Esophagus (tissue), 2 donors: Measurements from ENCODE around the gene POTEF. TPM values are rescaled to one million over a fixed set of nuclear protein-coding genes. Genes with fewer than 3 reads are reported as not detected.
"Not testable (repeated sequence)": the region's sequence is repeated elsewhere in the genome, so short reads cannot be mapped to it uniquely, and the experiment has no call there.

Source experiments
- H3K27ac ChIP-seq, 2 donors: one replicate each; pipeline ENCODE4 v1.5.1; 2013; ENCODE audit warnings: low read depth in 2 of 2, mild to moderate bottlenecking in 2 of 2, inconsistent platforms in 1 of 2, low read length in 1 of 2, moderate library complexity in 1 of 2
- H3K27me3 ChIP-seq, 2 donors: one replicate each; pipeline ENCODE4 v1.6.1; 2013; ENCODE audit warnings: low read length in 2 of 2, control low read depth in 1 of 2, mild to moderate bottlenecking in 1 of 2; ENCODE audit not compliant: insufficient read depth in 2 of 2, control insufficient read depth in 1 of 2
- H3K36me3 ChIP-seq, 2 donors: one replicate each; pipeline ENCODE4 v1.6.1; 2013; ENCODE audit warnings: low read length in 1 of 2; ENCODE audit not compliant: control insufficient read depth in 2 of 2, insufficient read depth in 2 of 2
- H3K4me1 ChIP-seq, 2 donors: one replicate each; pipeline ENCODE4 v1.6.1; 2013; ENCODE audit warnings: low read length in 1 of 2; ENCODE audit not compliant: control insufficient read depth in 2 of 2, insufficient read depth in 2 of 2
- H3K4me3 ChIP-seq, 2 donors: one replicate each; pipeline ENCODE4 v1.5.1; 2013; ENCODE audit warnings: low read length in 2 of 2, mild to moderate bottlenecking in 2 of 2, low read depth in 1 of 2, moderate library complexity in 1 of 2
- H3K9me3 ChIP-seq, 2 donors: one replicate each; pipeline ENCODE4 v1.6.1; 2013; ENCODE audit warnings: mild to moderate bottlenecking in 2 of 2, low read depth in 1 of 2, low read length in 1 of 2, moderate library complexity in 1 of 2; ENCODE audit not compliant: control insufficient read depth in 2 of 2, insufficient read depth in 1 of 2
- WGBS, 2 donors: extraction: QIAGEN DNeasy Blood & Tissue Kit; methylation state at CpG; one replicate each; pipeline ENCODE4 v1.1.7; 2013; 5-methylcytosine and 5-hydroxymethylcytosine counted together
- polyA plus RNA-seq, 2 donors: library from polyadenylated mRNA; stranded (reverse); fragments of 200-250 nt; gene quantifications; one replicate each; pipeline ENCODE4 v1.2.3, GENCODE V29; 2013
- donor health status: healthy with polysubstance abuse.
- donor health status: Bipolar disorder and iron deficiency.

The POTEF gene
- polyA plus RNA-seq, 2 donors: not detected

DNA sequence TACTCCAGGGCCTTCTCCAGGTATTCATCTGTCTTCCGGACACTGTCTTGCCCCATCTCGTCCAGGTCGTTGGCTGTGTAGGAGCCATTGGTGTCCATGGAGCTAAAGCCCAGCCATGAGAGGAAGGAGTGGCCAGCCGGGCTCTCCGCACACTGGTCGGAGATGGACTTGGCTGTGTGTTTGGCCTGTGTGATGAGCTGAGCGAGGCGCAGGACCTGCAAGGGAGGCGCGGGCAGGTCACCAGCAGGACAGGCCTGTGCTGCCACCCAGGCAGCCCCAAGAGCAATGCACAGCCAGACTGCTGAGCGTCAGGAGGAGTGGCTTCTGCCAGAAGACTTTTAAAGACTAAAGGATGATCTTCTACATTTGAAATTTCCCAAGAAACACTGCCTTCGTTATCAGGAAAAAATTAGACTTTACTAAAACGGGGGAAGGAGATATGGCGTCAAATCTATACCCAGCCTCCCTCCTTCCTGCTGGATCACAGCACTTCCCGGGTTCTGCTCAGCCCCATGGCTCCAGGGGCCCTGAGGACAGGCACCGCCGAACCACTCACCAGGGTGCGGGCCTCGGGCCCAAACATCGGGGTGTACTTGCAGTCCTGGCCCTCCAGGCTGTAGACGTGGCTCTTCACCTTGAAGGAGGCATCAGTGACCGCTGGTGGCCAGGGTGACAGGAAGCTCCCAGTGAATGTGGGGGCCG lies 24.9 kb upstream of the POTEF start:
- peaks cover 10 to 33% of the 10 kb centered on the region in 2 donors for H3K36me3 ChIP-seq
- H3K27ac ChIP-seq, H3K9me3 ChIP-seq, H3K4me3 ChIP-seq, H3K4me1 ChIP-seq, H3K27me3 ChIP-seq: not testable (repeated sequence)
- WGBS, 2 donors: 90 to 94% methylated on average over 21 to 23 of the region's 23 CpGs

DNA sequence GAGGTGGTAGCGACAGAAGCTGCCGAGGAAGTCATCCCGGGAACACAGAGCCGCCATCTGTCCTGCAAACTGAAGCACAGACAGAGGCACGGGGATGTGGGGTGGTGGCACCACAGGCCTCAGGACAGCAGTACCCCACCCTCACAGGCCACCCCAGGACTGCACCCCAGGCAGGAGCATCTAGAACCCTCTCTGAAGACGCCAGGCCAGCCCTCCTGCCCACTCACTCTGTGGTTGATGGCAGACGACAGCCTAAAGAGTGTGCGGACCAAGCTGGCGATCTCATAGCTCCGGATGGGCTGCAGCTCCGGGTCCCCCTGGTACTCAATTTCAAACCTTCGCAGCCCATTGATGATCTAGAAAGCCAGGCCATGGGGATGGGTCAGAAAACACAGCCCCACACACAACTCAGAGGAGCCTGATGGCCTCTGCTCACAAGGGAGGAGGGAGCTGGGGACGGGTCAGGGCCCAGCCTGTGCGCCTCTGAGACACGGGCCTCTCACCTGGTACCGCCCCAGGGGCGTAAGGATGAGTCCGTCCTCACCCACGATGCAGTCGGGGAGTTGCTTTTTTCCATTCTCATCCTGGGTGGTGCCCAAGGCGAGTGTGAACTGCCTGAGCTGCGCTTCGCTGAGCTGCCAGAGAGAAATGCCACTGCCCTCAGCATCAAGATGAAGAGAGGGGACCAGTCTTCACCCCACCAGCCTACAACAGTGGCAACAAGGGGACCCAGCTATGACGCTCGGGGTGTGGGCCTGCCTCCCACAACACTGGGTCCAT lies 24.0 kb upstream of the POTEF start:
- 87 to 92% methylated on average over 21 to 25 of the region's 25 CpGs for WGBS, 2 donors
- Histone ChIP-seq H3K27me3 (no peaks in the 10 kb centered on the region), H3K4me3 (no peak overlapping the region)

DNA sequence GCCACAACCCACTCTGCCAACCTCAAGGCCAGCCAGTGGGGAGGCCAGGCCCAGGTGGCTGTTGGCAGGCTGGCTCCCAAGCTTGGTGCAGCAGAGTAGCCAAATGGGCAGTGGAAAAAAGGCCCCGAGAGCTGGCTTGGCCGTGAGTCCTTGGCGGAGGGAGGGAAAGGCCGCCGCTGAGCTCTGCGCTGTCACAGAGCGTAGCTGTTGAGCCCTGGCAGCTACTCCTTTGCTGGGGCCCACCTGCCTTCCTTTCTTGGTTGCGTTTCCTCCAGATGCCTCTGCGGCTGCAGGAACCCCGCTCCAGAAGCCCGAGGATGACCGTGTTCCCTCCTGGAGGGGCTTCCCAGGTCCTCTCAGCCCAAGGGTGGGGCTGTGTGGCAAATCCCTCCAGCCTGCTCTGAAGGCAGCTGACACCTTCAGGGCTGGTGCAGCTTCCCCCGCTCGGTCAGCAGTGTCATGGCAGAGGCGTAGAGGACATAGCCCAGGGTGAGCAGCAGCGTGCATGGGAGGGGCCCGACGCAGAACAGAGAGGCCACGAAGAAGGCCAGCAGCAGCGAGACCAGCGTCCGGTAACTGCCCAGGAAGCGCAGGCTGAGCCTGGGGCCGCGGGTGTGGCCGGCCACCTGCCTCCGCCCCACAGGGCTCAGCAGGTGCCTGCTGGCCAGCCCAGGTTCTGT lies 23.3 kb upstream of the POTEF start:
- peaks cover 10 to 31% of the 10 kb centered on the region in 2 donors for H3K36me3 ChIP-seq
- WGBS, 2 donors: 90 to 91% methylated on average over 16 to 27 of the region's 27 CpGs
- H3K4me1 ChIP-seq, H3K4me3 ChIP-seq, H3K9me3 ChIP-seq, H3K27ac ChIP-seq, H3K27me3 ChIP-seq: not testable (repeated sequence)

More for the DNA sequence above, 24.0 kb upstream of the POTEF start:
- Histone ChIP-seq H3K36me3 (peaks cover 10 to 31% of the 10 kb centered on the region in 2 donors), H3K27ac (no peak overlapping the region), H3K4me1 (no peaks in the 10 kb centered on the region), H3K9me3 (no peaks in the 10 kb centered on the region)

DNA sequence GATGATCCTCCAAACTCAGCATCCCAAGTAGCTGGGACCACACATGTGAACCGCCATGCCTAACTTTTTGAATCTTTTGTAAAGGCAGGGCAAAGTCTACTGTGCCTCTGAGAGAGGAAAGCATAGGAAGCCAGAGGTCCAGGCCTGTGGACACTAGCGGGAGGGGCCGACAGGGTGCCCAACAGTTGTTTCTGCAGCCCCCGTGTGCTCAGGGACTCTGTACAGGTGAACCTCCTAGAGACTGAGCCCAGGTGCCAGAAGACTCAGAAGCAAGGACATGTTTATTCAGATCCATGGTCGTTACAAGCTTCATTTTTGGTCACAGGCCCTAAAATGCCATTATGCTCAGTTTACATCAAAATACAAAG lies 22.1 kb upstream of the POTEF start:
- not testable (repeated sequence) for H3K27me3 ChIP-seq

DNA sequence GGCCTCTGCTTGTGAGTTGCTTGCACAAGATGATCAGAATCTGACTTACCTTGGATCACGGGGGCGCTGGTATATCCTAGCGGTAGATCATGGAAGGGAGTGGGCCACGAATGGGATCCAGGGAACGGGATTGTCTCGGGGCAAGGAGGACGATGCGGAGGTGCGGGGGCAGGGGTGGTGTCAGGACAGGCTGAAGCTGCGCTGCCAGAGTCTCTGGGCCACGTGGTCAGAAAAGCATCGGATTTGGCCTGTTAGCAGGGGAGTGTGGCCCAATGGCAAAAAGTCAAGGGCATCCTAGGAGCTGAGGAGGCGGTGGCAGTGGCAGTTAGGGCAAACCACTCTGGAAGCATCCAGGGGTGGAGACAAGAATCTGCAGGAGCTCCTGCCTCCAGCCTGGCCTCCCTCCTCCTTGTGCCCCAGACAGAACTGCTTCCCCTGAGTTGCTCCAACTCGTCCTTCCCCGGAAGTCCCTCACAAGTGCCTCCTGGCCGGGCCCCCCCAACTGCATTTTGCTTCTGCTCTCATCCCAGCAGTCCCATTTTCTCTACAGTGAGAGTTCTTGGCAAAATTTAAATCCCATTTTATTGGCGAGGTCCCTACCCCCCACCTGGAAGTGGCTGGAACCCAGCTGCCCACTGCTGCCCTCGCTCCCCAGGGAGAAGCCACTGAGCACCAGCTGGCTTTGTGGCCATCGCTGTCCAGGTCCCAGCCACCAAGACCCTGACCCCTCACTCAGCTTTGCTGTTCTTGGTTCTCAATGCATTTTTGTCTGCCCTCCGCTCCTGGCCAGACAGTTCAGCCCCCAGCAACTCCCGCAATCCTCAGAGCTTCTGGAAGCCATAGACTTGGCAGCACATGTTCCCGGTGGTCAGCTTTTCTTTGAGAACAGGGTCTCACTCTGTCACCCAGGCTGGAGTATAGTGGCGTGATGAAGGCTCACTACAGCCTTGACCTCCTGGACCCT lies 21.4 kb upstream of the POTEF start:
- Histone ChIP-seq H3K27ac (no peak overlapping the region), H3K36me3 (peaks cover 10 to 30% of the 10 kb centered on the region in 2 donors), H3K4me3 (no peak overlapping the region), H3K27me3 (no peaks in the 10 kb centered on the region), H3K4me1 (no peaks in the 10 kb centered on the region), H3K9me3 (no peaks in the 10 kb centered on the region)
- 88% methylated on average over 23 of the region's 23 CpGs for whole genome bisulfite sequencing, 2 donors

More for the DNA sequence above, 22.1 kb upstream of the POTEF start:
- not testable (repeated sequence) for H3K4me1 ChIP-seq, H3K27ac ChIP-seq, H3K9me3 ChIP-seq, H3K4me3 ChIP-seq
- peaks cover 10 to 31% of the 10 kb centered on the region in 2 donors for H3K36me3 ChIP-seq
- 58 to 62% methylated on average over 5 of the region's 5 CpGs for WGBS, 2 donors

- H3K4me1 ChIP-seq, H3K27ac ChIP-seq, H3K27me3 ChIP-seq, H3K4me3 ChIP-seq, H3K9me3 ChIP-seq: not testable (repeated sequence)
- 51 to 53% methylated on average over 6 of the region's 6 CpGs for WGBS, 2 donors
- peaks cover 10 to 14% of the 10 kb centered on the region in 2 donors for H3K36me3 ChIP-seq
These were observed 19.5 kb upstream of the POTEF start for GRCh38 chr2:130148515-130148914.

DNA sequence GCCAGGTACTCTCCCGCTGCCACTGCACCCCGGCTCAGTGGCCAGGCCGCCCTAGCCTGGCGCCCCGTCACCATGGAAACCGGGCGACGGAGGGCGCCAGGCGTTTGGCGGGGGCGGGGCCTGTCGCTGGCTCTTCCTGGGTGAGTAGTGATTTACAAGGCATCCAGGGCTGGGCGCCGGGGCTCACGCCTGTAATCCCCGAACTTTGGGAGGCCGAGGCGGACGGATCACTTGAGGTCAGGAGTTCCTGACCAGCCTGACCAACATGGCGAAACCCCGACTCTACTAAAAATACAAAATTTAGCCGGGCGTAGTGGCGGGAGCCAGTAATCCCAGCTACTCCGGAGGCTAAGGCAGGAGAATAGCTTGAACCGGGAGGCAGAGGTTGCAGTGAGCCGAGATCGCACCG lies 16.0 kb upstream of the POTEF start, which contains the start of gene CCDC74B:
CCDC74B (minus strand) TSS at position 107 of the 409 bp plus-strand sequence. CDS start 116 bp downstream, outside the sequence.
- WGBS, 2 donors: 5 to 7% methylated on average over 27 to 30 of the region's 30 CpGs

DNA sequence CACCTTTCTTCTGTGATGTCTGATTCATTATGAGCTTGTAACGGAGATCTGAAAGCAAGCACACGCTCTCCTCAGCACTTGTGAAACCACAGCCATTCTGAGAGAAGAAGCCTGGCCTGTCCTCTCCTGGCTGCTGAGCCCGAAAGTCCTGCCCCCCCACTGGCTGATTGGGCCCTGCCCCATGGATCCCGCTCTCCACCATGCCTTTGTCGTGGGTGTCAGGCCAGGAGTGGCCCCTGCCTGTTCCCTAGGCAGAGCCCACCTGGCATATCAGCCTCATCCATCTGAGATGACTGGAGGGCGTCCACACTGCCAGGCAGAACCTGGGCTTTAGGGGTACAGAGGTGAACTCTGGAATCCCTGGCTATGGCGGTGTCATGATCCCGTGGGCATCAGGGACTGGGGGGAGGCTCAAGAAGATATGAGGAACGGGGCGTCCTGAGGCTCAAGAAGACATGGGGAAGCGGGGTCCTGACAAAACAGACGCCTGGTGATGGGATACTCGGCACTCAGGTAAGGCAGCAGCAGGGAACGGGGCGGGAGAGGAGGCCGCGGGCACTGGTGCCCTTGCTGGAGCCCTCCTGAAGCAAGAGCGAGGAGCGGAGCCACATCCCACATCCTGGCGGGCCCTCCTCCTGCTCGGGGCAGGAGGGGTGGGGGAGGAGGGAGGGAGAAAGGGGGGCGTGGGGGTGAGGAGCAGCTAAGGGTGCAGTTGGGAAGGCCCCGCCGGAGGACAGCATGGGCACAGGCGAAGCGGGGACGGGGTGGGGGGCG lies 14.4 kb upstream of the POTEF start:
- WGBS, 2 donors: 44 to 59% methylated on average over 14 to 21 of the region's 28 CpGs
- not testable (repeated sequence) for H3K36me3 ChIP-seq, H3K4me3 ChIP-seq, H3K27me3 ChIP-seq, H3K4me1 ChIP-seq, H3K27ac ChIP-seq, H3K9me3 ChIP-seq

More for the DNA sequence above, 16.0 kb upstream of the POTEF start, which contains the start of gene CCDC74B:
- H3K27ac ChIP-seq, H3K27me3 ChIP-seq, H3K9me3 ChIP-seq, H3K4me1 ChIP-seq, H3K36me3 ChIP-seq: not testable (repeated sequence)
- H3K4me3 ChIP-seq: peak within 1 kb of the TSS in 1 of 2 donors; percentile 21
